ENCODE measurements around the gene TMEM11.

Gene TMEM11

GRCh38 chr17:21157586-21158370 lies 56.2 kb downstream of the TMEM11 start:
- no peak for DNase-seq (ENCODE audit: low spot score)

- DNase-seq (ENCODE audit: low spot score) = no peak
Observed at GRCh38 chr17:21152731-21153130, 61.2 kb downstream of the TMEM11 start.

- DNase-seq (ENCODE audit: low spot score) = no peak
Observed at GRCh38 chr17:21149621-21150020, 64.3 kb downstream of the TMEM11 start.
